ENCODE measurements around the gene MAP3K13.

GRCh38 chr3:185371306-185372074 lies 8.6 kb downstream of the MAP3K13 start:
- TF ChIP-seq, protein P1, sequence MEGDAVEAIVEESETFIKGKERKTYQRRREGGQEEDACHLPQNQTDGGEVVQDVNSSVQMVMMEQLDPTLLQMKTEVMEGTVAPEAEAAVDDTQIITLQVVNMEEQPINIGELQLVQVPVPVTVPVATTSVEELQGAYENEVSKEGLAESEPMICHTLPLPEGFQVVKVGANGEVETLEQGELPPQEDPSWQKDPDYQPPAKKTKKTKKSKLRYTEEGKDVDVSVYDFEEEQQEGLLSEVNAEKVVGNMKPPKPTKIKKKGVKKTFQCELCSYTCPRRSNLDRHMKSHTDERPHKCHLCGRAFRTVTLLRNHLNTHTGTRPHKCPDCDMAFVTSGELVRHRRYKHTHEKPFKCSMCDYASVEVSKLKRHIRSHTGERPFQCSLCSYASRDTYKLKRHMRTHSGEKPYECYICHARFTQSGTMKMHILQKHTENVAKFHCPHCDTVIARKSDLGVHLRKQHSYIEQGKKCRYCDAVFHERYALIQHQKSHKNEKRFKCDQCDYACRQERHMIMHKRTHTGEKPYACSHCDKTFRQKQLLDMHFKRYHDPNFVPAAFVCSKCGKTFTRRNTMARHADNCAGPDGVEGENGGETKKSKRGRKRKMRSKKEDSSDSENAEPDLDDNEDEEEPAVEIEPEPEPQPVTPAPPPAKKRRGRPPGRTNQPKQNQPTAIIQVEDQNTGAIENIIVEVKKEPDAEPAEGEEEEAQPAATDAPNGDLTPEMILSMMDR (IDR thresholded peaks at IDR 0.05; ENCODE audit: borderline replicate concordance, extremely low read depth, low read length, poor library complexity, severe bottlenecking) = no peak
- no peak for TF ChIP-seq EZH2 (IDR thresholded peaks at IDR 0.05; ENCODE audit: borderline replicate concordance, low read depth, low read length, severe bottlenecking)

All from DND-41 (cell line).